A673 (cell line): ENCODE data around the gene NBPF14. TPM values are rescaled to one million over a fixed set of nuclear protein-coding genes. Genes with fewer than 3 reads are reported as not detected.
"Not testable (repeated sequence)": the region's sequence is repeated elsewhere in the genome, so short reads cannot be mapped to it uniquely, and the experiment has no call there.

Experiments used
- BruUV-seq: library from RNA; stranded (reverse); fragments of 400-500 nt; replicated peaks from 2 replicates; lab custom pipeline; 2021; lab: Mats Ljungman, UMichigan
- CTCF ChIA-PET: fragments of 300-600 bp; sonication (Branson Sonifier 250); formaldehyde crosslinking; loops from one replicate; lab custom pipeline; 2022; ENCODE audit warnings: antibody characterized with exemption; lab: Charles Lee
- POLR2A ChIA-PET: fragments of 300-600 bp; sonication (Branson Sonifier 250); formaldehyde crosslinking; loops from one replicate; lab custom pipeline; 2022; ENCODE audit warnings: antibody characterized with exemption; ENCODE audit not compliant: low non-redundant PET; lab: Charles Lee
- DNase-seq: peaks from one replicate; pipeline ENCODE4 v3.0.0-alpha.2; 2015; ENCODE audit warnings: low spot score
- H3K27ac ChIP-seq: fragments of 200-600 bp; sonication (generic); 2 replicates; pipeline ENCODE4 v1.5.1; 2016; ENCODE audit warnings: mixed run types, low read depth, mild to moderate bottlenecking, mixed read lengths, antibody characterized with exemption, low read length; ENCODE audit not compliant: poor library complexity, severe bottlenecking
- H3K27me3 ChIP-seq: fragments of 200-600 bp; sonication (generic); replicated peaks from 2 replicates; pipeline ENCODE4 v1.6.1; 2017; ENCODE audit warnings: mixed run types, low read depth, mild to moderate bottlenecking, mixed read lengths, antibody characterized with exemption, low read length; ENCODE audit not compliant: insufficient read depth, poor library complexity
- H3K36me3 ChIP-seq: fragments of 200-600 bp; sonication (generic); 2 replicates; pipeline ENCODE4 v1.6.1; 2016; ENCODE audit warnings: mixed run types, mild to moderate bottlenecking, mixed read lengths, antibody characterized with exemption, low read length; ENCODE audit not compliant: insufficient read depth, poor library complexity, severe bottlenecking
- H3K4me1 ChIP-seq: fragments of 200-600 bp; sonication (generic); 2 replicates; pipeline ENCODE4 v1.6.1; 2017; ENCODE audit warnings: mixed run types, mild to moderate bottlenecking, mixed read lengths, antibody characterized with exemption, low read length; ENCODE audit not compliant: insufficient read depth, poor library complexity, severe bottlenecking
- H3K4me3 ChIP-seq: fragments of 200-600 bp; sonication (generic); 2 replicates; pipeline ENCODE4 v1.5.1; 2016; ENCODE audit warnings: low read depth, mixed run types, mild to moderate bottlenecking, mixed read lengths, low read length; ENCODE audit not compliant: poor library complexity, severe bottlenecking
- H3K9me3 ChIP-seq: fragments of 200-600 bp; sonication (generic); 2 replicates; pipeline ENCODE4 v1.6.1; 2016; ENCODE audit warnings: mixed run types, low read depth, mild to moderate bottlenecking, mixed read lengths, antibody characterized with exemption, low read length; ENCODE audit not compliant: poor library complexity, severe bottlenecking
- intact Hi-C: fragments of 100-400 bp; cut with micrococcal nuclease; formaldehyde crosslinking; loops from one replicate; pipeline ENCODE4 v1.10.0; 2022; ENCODE audit not compliant: unreplicated experiment
- total RNA-seq: library from RNA; stranded (reverse); gene quantifications from 2 replicates; pipeline ENCODE4 v1.2.3, GENCODE V29; 2021

The NBPF14 gene
- total RNA-seq, 1 experiment from 2014 or later = 22.0 TPM

DNA sequence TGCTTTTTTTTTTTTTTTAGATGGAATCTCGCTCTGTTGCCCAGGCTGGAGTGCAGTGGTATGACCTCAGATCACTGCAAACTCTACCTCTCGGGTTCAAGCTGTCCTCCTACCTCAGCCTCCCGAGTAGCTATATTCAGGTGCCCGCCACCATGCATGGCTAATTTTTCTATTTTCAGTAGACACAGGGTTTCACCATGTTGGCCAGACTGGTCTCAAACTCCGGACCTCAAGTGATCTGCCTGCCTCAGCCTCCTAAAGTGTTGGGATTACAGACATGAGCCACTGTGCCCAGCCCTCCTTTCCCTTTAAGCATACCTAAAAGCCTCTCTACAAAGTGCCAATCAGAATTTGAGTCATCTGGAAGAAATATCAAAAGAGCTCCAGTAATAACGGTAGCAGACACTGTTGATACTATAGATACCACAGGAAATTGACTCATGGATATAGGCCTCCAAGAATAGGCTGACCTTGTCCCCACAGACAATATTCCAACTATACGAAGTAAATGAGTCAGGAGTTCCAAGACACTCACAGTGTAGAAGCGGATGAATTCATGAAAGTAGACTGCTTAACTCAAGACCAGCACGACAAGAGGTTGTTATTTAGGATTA lies 83.1 kb downstream of the NBPF14 start:
- H3K9me3 ChIP-seq, CTCF ChIA-PET, BruUV-seq, H3K4me1 ChIP-seq, DNase-seq, intact Hi-C loops, H3K4me3 ChIP-seq, H3K27ac ChIP-seq, POLR2A ChIA-PET, H3K27me3 ChIP-seq, H3K36me3 ChIP-seq: not testable (repeated sequence)

- not testable (repeated sequence) for H3K4me1 ChIP-seq
These were observed 101.9 kb downstream of the NBPF14 start for GRCh38 chr1:148493933-148494332.

DNA sequence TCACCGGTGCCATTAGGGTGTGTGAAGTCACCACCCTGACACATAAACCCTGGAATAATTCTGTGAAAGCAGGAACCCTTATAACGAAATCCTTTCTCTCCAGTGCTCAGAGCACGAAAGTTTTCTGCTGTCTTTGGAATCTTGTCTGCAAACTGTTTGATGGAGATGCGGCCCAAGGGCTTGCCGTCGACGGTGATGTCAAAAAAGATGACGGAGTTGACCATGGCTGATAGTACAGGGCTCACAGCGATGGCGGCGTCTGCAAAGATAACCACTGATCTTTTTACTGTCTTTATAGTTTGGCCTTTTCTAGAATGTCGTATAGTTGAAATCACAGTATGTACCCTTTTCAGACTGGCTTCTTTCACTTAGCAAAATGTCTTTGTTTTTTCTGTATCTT lies 112.8 kb downstream of the NBPF14 start, which contains the start of gene PPIAL4G:
Gene PPIAL4G, minus strand, starts transcription at position 274 of the 400 bp plus-strand sequence. Its CDS starts 50 bp downstream, at position 224.
- intact Hi-C loops, H3K36me3 ChIP-seq, BruUV-seq, POLR2A ChIA-PET, CTCF ChIA-PET, H3K9me3 ChIP-seq, DNase-seq, H3K27me3 ChIP-seq, H3K4me1 ChIP-seq, H3K27ac ChIP-seq, H3K4me3 ChIP-seq: not testable (repeated sequence)

More at GRCh38 chr1:148493933-148494332, 101.9 kb downstream of the NBPF14 start:
- DNase-seq, intact Hi-C loops, H3K27ac ChIP-seq, BruUV-seq, H3K4me3 ChIP-seq, POLR2A ChIA-PET, CTCF ChIA-PET, H3K27me3 ChIP-seq, H3K36me3 ChIP-seq, H3K9me3 ChIP-seq: not testable (repeated sequence)

Other genes with a start within 250 kb of the NBPF14 start
- not detected in 2 replicates for gene PPIAL4G, start 112.7 kb downstream of the NBPF14 start, total RNA-seq
- not detected in 2 replicates for gene NUDT4B, start 152.8 kb upstream of the NBPF14 start, total RNA-seq
- 61.8 and 68.7 TPM in 2 replicates for gene PDE4DIP, start 248.4 kb upstream of the NBPF14 start, total RNA-seq